Ascending aorta (tissue), 2 donors: ENCODE data around the gene TMEM161B. TPM values are rescaled to one million over a fixed set of nuclear protein-coding genes. Genes with fewer than 3 reads are reported as not detected.
"Not testable (repeated sequence)": the region's sequence is repeated elsewhere in the genome, so short reads cannot be mapped to it uniquely, and the experiment has no call there.

Experiments used
- DNase-seq, 2 donors: peaks; one replicate each; pipeline ENCODE4 v3.0.0-alpha.2; 2019; ENCODE audit warnings: low spot score in 2 of 2
- H3K27ac ChIP-seq, 2 donors: fragments of 200-600 bp; sonication (generic); one replicate each; pipeline ENCODE4 v1.5.1; 2016 to 2017; ENCODE audit warnings: mild to moderate bottlenecking in 1 of 2
- H3K27me3 ChIP-seq: fragments of 200-600 bp; sonication (generic); one replicate; pipeline ENCODE4 v1.5.1; 2017
- H3K36me3 ChIP-seq, 2 donors: fragments of 200-600 bp; sonication (generic); one replicate each; pipeline ENCODE4 v1.5.1; 2016
- H3K4me1 ChIP-seq, 2 donors: fragments of 200-600 bp; sonication (generic); one replicate each; pipeline ENCODE4 v1.5.1; 2016 to 2017; ENCODE audit warnings: mild to moderate bottlenecking in 1 of 2
- H3K4me3 ChIP-seq, 2 donors: fragments of 200-600 bp; sonication (generic); one replicate each; pipeline ENCODE4 v1.5.1; 2016 to 2017; ENCODE audit warnings: mild to moderate bottlenecking in 1 of 2
- H3K9me3 ChIP-seq, 2 donors: fragments of 200-600 bp; sonication (generic); one replicate each; pipeline ENCODE4 v1.5.1; 2016
- intact Hi-C: fragments of 100-400 bp; cut with DNase I; formaldehyde crosslinking; loops from one replicate; pipeline ENCODE4 v1.15.1; 2023
- total RNA-seq: library from RNA; depleted of rRNA; stranded (reverse); fragments of >200 nt; gene quantifications from one replicate; pipeline ENCODE4 v1.1.0, GENCODE V29; 2016
- TF ChIP-seq, protein P1 (sequence below), 3 experiments: fragments of 200-600 bp in 2 of 3; fragments of 450-650 bp in 1 of 3; sonication (generic) in 2 of 3; IDR thresholded peaks; one replicate each; pipeline ENCODE4 v1.5.1; 2016 to 2019; ENCODE audit warnings: antibody characterized with exemption in 3 of 3, mild to moderate bottlenecking in 1 of 3, moderate library complexity in 1 of 3

The TMEM161B gene
- total RNA-seq, 1 donor from 2014 or later: 3.7 TPM

GRCh38 chr5:88276378-88276777 is 7.7 kb upstream of the TMEM161B start:
- no peak for DNase-seq
- Histone ChIP-seq H3K9me3 (no peaks in the 10 kb centered on the region), H3K27ac (no peak overlapping the region), H3K27me3 (no peaks in the 10 kb centered on the region), H3K4me1 (no peaks in the 10 kb centered on the region), H3K36me3 (peaks cover 0 to 9% of the 10 kb centered on the region in 2 donors), H3K4me3 (no peak overlapping the region)
- TF ChIP-seq, protein P1, sequence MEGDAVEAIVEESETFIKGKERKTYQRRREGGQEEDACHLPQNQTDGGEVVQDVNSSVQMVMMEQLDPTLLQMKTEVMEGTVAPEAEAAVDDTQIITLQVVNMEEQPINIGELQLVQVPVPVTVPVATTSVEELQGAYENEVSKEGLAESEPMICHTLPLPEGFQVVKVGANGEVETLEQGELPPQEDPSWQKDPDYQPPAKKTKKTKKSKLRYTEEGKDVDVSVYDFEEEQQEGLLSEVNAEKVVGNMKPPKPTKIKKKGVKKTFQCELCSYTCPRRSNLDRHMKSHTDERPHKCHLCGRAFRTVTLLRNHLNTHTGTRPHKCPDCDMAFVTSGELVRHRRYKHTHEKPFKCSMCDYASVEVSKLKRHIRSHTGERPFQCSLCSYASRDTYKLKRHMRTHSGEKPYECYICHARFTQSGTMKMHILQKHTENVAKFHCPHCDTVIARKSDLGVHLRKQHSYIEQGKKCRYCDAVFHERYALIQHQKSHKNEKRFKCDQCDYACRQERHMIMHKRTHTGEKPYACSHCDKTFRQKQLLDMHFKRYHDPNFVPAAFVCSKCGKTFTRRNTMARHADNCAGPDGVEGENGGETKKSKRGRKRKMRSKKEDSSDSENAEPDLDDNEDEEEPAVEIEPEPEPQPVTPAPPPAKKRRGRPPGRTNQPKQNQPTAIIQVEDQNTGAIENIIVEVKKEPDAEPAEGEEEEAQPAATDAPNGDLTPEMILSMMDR (IDR thresholded peaks at IDR 0.05): no peak
- intact Hi-C loops: no loop called here

DNA sequence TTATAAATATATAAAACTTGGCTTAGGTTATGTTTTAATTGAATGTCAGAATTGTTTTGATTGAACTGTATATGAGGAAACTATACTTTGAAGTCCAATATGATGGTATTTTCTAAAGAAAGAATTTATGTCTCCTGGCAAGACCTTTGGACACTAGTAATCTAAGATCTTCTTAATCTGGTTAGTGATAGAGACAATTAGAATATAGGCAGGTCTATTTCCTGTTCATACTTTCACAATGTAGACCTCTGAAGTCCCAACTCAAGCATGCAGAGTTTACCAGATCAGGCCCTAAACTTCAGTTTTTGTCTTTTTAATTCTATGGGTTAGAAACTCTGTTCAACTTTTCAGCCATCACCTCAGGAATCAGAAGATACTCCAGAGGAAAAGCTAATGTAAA is 6.9 kb upstream of the TMEM161B start:
- Histone ChIP-seq H3K4me3 (no peak overlapping the region), H3K36me3 (peaks cover 0 to 9% of the 10 kb centered on the region in 2 donors), H3K27me3 (no peaks in the 10 kb centered on the region), H3K9me3 (no peaks in the 10 kb centered on the region), H3K27ac (no peak overlapping the region), H3K4me1 (no peaks in the 10 kb centered on the region)
- DNase-seq: no peak
- intact Hi-C loops: no loop called here
- TF ChIP-seq, protein P1 (IDR thresholded peaks at IDR 0.05): no peak

DNA sequence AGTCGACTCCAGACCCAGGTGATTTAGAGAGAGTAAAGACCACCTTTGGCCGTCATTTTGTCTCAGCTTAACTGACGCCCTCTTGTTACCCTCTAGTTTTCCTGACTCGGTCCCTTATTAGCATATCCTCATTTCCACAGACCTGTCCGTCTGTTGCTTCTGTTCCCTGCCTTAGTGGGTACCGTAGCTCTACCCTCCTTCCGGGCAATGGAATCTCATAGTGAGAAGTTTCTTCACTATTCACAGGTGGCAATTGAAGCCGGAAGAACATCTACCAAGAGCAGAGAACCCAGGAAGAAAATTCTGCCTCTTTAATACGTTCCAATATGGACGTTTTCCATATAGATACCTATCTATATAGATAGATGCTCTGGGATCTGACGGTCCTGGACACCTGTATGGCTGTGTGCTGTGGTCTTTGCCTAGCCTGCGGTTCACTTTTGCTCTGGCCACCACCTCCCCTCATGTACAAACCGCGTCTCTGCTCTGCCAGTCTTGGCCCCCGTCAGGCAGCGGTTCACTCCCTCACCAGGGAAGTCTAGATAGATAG is 652 bp upstream of the TMEM161B start:
- intact Hi-C loops: loop anchor here (2.0 to 10.0 kb wide), 2 partner anchors 126 to 854 kb away; partner anchors contain the start of gene CCNH
- no peaks in the 10 kb centered on the region for H3K36me3 ChIP-seq
- TF ChIP-seq, protein P1 (IDR thresholded peaks at IDR 0.05): no peak
- H3K4me1 ChIP-seq: peaks cover 0 to 10% of the 10 kb centered on the region in 2 donors
- peak overlapping the region in 1 of 2 donors; percentile 79 for H3K27ac ChIP-seq
- no peak for DNase-seq
- no peaks in the 10 kb centered on the region for H3K9me3 ChIP-seq
- no peaks in the 10 kb centered on the region for H3K27me3 ChIP-seq
- peak overlapping the region; percentile 79 to 85 for H3K4me3 ChIP-seq

DNA sequence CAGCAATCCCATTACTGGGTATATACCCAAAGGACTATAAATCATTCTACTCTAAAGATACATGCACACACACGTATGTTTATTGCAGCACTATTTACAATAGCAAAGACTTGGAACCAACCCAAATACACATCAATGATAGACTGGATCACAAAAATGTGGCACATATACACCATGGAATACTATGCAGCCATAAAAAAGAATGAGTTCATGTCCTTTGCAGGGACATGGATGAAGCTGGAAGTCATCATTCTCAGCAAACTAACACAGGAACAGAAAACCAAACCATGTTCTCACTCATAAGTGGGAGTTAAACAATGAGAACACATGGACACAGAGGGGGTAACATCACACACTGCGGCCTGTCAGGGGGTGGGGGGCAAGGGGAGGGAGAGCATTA is 4.1 kb downstream of the TMEM161B start:
- intact Hi-C loops: loop anchor here (10.0 kb wide), 1 partner anchor 850 kb away; the partner anchor contains the start of gene CCNH
- DNase-seq, H3K4me1 ChIP-seq, H3K4me3 ChIP-seq, H3K27ac ChIP-seq, H3K9me3 ChIP-seq, H3K36me3 ChIP-seq, H3K27me3 ChIP-seq: not testable (repeated sequence)

- Histone ChIP-seq H3K9me3 (no peaks in the 10 kb centered on the region), H3K27me3 (no peaks in the 10 kb centered on the region), H3K36me3 (no peaks in the 10 kb centered on the region), H3K27ac (no peak overlapping the region), H3K4me3 (no peak overlapping the region), H3K4me1 (peaks cover 0 to 10% of the 10 kb centered on the region in 2 donors)
- intact Hi-C loops: loop anchor here (10.0 kb wide), 1 partner anchor 849 kb away; the partner anchor contains the start of gene CCNH
- TF ChIP-seq, protein P1 (IDR thresholded peaks at IDR 0.05): no peak
- no peak for DNase-seq
Observed at GRCh38 chr5:88263349-88263748, 5.3 kb downstream of the TMEM161B start.

DNA sequence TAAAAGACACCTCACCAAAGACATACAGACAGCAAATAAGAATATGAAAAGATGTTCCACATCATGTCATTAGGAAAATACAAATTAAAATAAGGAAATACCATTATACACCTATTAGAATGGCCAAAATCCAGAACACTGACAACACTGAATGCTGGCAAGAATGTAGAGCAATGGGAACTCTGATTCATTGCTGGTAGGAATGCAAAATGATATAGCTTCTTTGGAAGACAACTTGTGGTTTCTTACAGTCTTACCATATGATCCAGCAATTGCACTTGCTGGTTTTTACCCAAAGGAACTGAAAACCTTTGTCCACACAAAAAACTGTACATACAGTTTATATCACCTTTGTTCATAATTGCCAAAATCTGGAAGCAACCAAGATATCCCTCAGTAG is 6.5 kb downstream of the TMEM161B start:
- TF ChIP-seq, protein P1 (IDR thresholded peaks at IDR 0.05): no peak
- Histone ChIP-seq H3K4me1 (no peaks in the 10 kb centered on the region), H3K27me3 (no peaks in the 10 kb centered on the region), H3K27ac (no peak overlapping the region), H3K4me3 (no peak overlapping the region), H3K9me3 (no peaks in the 10 kb centered on the region), H3K36me3 (no peaks in the 10 kb centered on the region)
- DNase-seq: no peak
- intact Hi-C loops: loop anchor here (10.0 kb wide), 1 partner anchor 847 kb away; the partner anchor contains the start of gene CCNH
